Stimulated activated CD8-positive, alpha-beta memory T cell treated with anti-CD3 and anti-CD28 coated beads, Interleukin-15, amount 100 ng/mL, for 1 hour (primary cell): ENCODE data around the gene DNAJC17.
A peak's percentile ranks its signal among the peaks of the same experiment; 100 is the strongest.

ENCODE experiments used
- DNase-seq: peaks from one replicate; pipeline ENCODE4 v3.0.0-alpha.2; 2020; ENCODE audit warnings: low read depth

The DNAJC17 gene

GRCh38 chr15:40766194-40766815 is 41.0 kb downstream of the DNAJC17 start:
- DNase-seq, result no peak

DNA sequence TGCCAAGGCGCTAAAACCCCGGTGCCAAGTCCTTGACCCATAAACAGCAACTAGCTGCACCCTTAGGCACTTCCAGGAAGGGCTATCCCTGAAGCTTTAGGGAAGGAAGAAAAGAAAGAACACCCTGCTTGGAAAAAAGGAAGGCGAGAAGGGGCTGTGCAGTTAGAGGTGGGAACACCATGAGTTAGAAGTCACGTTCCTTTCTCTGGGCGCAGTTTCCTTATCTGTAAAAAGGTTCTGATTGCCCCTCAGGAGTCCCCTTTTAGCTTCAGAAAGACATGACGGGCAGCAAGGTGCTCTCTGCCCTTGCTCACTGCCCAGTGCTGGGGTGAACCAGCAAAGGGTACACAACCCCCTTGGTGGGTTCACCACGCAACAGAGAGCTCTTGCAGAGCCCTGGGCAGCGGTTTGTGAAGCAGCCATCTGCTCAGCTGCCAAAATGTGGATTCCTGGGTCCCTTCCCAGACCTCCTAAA is 42.6 kb downstream of the DNAJC17 start:
- no peak for DNase-seq

GRCh38 chr15:40763801-40764628 is 43.3 kb downstream of the DNAJC17 start, which contains the start of gene GCHFR:
Gene GCHFR, plus strand, starts transcription at chr15:40764068. Its CDS starts 113 bp downstream, at chr15:40764181.
- peak; percentile 33 for DNase-seq

- DNase-seq, result no peak
These were observed 44.1 kb downstream of the DNAJC17 start for GRCh38 chr15:40762919-40763800.

DNA sequence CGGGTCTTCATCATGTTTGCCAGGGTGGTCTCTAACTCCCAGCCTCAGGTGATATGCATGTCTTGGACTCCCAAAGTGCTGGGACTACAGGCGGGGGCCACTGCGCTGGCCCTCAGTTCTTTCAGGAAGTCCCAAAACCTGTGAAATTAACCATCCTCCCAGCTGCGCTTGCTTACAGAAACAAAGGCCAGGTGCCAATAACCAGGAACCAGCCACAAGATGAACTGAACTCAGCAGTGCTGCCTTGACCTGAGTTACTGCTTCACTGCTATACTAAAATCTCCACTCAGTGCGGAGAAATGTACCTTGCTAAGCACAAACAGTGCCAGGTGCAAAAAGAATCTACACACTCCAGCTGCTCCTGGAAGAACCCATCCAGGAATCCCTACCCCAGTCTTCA is 47.3 kb downstream of the DNAJC17 start:
- no peak for DNase-seq

- no peak for DNase-seq
These were observed 50.3 kb downstream of the DNAJC17 start for GRCh38 chr15:40756938-40757337.

DNA sequence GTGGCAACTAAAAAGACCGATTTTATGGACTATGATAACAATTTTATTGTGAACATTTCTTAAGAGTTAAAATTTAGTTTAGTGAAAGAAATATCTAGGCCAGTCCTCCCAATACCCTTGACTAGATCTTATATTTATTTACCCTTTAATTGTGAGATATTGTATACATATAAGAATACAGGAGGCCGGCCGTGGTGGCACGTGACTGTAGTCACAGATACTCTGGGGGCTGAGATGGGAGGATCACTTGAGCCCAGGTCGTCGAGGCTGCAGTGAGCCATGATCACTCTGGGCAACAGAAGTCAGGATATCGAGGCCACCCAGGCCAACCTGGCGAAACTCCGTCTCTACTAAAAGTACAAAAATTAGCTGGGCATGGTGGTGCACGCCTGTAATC is 51.5 kb downstream of the DNAJC17 start:
- DNase-seq, result no peak

- peak; percentile 83 for DNase-seq
These were observed 52.1 kb downstream of the DNAJC17 start, which contains the start of gene RMDN3 for GRCh38 chr15:40754883-40755811. Gene RMDN3, minus strand, starts transcription at chr15:40755254. Its CDS starts 471 bp downstream, at chr15:40754783.

DNA sequence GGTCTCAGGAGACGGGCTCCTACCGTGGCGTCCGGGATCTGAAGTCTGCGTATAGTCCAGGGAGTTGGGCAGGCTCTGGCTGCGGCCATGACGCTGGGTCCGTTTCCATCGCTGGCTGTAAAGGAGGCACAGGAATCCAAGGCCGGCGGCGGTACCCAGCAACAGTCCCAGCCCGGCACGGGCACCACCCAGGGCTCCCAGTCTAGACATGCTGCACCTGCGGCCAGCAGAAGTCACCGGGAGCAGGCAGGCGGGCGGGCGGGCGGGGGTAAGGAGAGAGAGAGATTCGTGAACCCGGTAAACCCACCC is 52.7 kb downstream of the DNAJC17 start:
- DNase-seq, result no peak

- DNase-seq, result no peak
These were observed 55.5 kb downstream of the DNAJC17 start for GRCh38 chr15:40751745-40752144.

- DNase-seq, result no peak
These were observed 56.4 kb downstream of the DNAJC17 start for GRCh38 chr15:40750885-40751284.

DNA sequence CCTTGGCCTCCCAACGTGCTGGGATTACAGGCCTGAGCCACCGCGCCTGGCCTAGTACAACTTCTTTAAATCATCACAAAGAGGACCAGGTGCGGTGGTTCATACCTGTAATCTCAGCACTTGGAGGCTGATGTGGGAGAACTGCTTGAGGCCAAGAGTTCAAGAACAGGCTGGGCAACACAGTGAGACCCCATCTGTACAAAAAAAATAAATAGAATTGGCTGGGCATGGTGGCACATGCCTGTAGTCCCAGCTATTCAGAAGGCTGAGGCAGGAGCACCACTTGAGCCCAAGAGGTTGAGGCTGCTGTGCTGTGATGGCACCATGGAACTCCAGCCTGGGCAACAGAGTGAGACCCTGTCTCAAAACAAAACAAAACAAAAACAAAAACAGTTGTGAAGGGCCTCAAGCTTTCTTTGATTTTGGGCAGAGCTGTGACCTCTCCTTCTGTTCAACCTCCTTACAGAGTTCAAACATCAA is 58.1 kb downstream of the DNAJC17 start:
- DNase-seq, result no peak

DNA sequence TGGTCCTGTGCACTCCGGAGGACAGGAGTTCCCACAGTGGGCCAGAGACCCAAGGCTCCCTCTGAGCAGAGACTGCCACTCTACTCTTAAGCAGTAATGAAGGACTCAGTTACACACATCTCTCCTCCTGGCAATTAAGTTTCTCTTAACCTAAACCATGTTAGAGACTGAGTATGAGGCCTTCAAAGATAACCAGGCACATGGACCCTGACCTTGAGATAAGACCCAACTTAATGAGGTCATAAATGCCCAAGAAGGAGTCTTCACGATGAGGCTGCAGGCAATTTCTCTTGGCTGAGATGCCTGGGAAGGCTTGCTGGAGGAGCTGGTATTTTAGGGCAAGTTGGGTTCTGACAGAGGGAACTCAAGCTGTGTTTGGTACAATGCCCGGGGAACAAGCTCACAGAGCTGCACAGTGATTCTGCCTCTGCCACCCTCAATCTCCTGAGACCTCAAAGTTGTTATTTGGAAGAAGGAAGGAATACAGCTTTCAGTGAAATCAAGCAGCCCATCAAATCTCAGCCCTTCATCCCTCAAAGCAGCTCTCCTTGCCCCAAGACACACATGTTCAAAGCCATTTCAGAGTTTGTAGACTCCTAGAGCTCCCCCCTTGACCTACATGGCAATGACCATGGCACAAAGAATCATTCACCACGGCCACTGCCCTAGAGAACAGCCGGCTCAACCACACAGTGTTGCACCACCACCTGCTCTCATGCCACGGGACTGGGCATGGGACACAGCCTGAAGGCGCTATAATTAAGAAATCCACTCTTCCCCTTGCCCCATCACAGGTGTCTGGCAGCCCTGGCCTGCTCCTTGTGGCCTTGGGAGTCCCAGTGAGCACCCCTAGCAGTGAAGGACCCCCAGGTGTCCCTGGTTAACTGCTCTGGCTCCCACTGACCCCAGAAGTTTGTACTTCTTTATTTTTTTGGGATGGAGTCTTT is 59.3 kb downstream of the DNAJC17 start:
- DNase-seq, result no peak

DNA sequence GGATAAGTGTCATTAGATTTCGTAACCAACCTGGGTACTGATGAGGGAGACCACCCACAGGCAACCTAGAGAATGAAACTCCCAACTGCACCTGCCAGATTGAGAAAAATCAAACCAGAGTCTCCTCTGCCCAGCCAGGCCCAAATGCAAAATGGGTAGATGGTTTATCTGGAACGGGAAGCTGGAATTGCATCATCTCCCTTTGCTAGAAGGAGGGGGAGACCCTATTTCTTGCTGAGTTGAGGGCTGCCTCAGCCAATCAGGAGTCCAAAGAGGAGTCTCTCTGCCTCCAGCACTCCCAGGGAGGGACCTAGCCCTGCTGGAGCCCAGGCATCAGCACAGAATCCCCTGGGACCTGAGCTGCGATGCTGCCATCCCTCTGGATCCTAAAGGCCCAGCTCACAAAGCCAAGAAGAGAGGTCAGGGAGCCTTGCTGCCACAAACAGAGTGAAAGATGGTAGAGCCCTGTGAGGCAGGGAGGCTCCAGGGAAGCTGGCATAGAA is 60.3 kb downstream of the DNAJC17 start:
- DNase-seq, result no peak

- no peak for DNase-seq
These were observed 62.5 kb downstream of the DNAJC17 start for GRCh38 chr15:40744815-40745152.

GRCh38 chr15:40743921-40744814 is 63.1 kb downstream of the DNAJC17 start:
- peak; percentile 30 for DNase-seq

DNA sequence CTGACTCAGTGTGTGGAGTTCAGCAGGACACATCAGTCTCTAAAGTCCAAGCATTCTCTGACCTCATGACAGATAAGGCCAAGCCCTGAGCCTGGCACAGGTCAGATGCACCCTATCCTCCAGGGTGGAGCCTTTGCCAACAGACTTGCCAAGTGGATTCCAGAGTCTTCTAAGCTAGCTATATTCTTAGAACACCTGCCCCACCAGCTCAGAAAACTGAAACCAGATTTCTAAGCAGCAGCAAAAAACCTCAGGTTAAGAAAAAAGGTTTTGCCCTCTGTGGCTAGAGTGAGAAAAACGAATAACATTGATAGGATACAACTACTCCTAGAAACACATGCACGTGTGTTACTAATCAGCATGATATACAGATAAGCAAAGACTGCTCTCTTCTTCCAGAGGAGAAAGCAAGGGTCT is 63.8 kb downstream of the DNAJC17 start:
- DNase-seq, result no peak

GRCh38 chr15:40739854-40740253 is 67.4 kb downstream of the DNAJC17 start:
- no peak for DNase-seq

DNA sequence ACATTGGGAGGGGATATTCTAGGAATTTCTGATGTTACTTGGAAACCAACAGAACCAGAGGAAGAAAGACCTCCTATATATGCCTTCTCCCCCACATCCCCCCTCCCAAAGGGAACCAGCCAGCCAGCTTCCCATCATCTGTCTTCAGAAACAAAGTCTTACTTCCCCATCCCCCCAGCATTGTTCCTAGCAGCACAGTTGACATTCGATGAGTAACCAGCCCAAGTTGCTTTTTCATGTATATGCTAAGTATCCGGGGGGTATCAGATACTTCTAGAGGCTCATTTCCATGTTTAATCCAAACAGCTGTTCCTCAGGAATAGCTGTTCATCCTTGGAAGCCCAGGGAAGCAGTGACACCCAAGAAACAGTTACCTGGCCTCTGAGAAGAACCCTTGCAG is 68.2 kb downstream of the DNAJC17 start:
- DNase-seq, result no peak
